Esophagus muscularis mucosa (tissue), 4 donors: ENCODE measurements around the gene C6orf89. TPM values are rescaled to one million over a fixed set of nuclear protein-coding genes. Genes with fewer than 3 reads are reported as not detected.

Source experiments
- DNase-seq: peaks from one replicate; pipeline ENCODE4 v3.0.0-alpha.2; 2017; ENCODE audit errors: extremely low spot score
- H3K27ac ChIP-seq, 4 donors: fragments of 200-600 bp; sonication (generic); replicated peaks in 1 of 4; 1 replicate in 3 of 4; 2 replicates in 1 of 4; pipeline ENCODE4 v1.5.1; 2016 to 2019; ENCODE audit warnings: mild to moderate bottlenecking in 1 of 4
- H3K27me3 ChIP-seq, 4 donors: fragments of 200-600 bp; sonication (generic); one replicate each; pipeline versions ENCODE4 v1.5.1 to v1.6.0; 2016 to 2019
- H3K36me3 ChIP-seq, 4 donors: fragments of 200-600 bp; sonication (generic); one replicate each; pipeline ENCODE4 v1.5.1; 2016 to 2019
- H3K4me1 ChIP-seq, 4 donors: fragments of 200-600 bp; sonication (generic); one replicate each; pipeline ENCODE4 v1.5.1; 2016 to 2019
- H3K4me3 ChIP-seq, 4 donors: fragments of 200-600 bp; sonication (generic); 1 replicate in 2 of 4; 2 replicates in 2 of 4; pipeline ENCODE4 v1.5.1; 2016 to 2019; ENCODE audit warnings: mild to moderate bottlenecking in 4 of 4, moderate library complexity in 1 of 4
- H3K9me3 ChIP-seq, 4 donors: fragments of 200-600 bp; sonication (generic); 1 replicate in 3 of 4; 2 replicates in 1 of 4; pipeline ENCODE4 v1.5.1; 2016 to 2019
- CTCF ChIP-seq, 3 experiments: fragments of 200-600 bp in 2 of 3; fragments of 450-650 bp in 1 of 3; sonication (generic) in 2 of 3; IDR thresholded peaks; one replicate each; pipeline ENCODE4 v1.5.1; 2017 to 2019; ENCODE audit warnings: antibody characterized with exemption in 3 of 3, mild to moderate bottlenecking in 2 of 3, moderate library complexity in 1 of 3
- EP300 ChIP-seq: sonication (generic); formaldehyde crosslinking; IDR thresholded peaks from one replicate; pipeline ENCODE4 v1.6.1; 2017; ENCODE audit warnings: antibody characterized with exemption
- POLR2A ChIP-seq: fragments of 450-650 bp; IDR thresholded peaks from one replicate; pipeline ENCODE4 v1.6.1; 2017; ENCODE audit warnings: antibody characterized with exemption, moderate library complexity, mild to moderate bottlenecking, low read depth
- POLR2AphosphoS5 ChIP-seq, 2 donors: sonication (generic); formaldehyde crosslinking; IDR thresholded peaks; one replicate each; pipeline ENCODE4 v1.6.1; 2017; ENCODE audit warnings: antibody characterized with exemption in 2 of 2
- WGBS: methylation state at CpG from one replicate; pipeline ENCODE4 v1.1.5; 2018; 5-methylcytosine and 5-hydroxymethylcytosine counted together
- intact Hi-C: fragments of 100-400 bp; cut with DNase I; formaldehyde crosslinking; loops from one replicate; pipeline ENCODE4 v1.15.1; 2023
- total RNA-seq, 4 donors: library from RNA; depleted of rRNA; stranded (reverse); fragments of >200 nt; gene quantifications; one replicate each; pipeline versions ENCODE4 v1.1.0 to v1.2.1, GENCODE V29; 2016

The C6orf89 gene
- total RNA-seq, 4 donors from 2014 or later: 56.5 to 66.2 (median 59.0) TPM

- Histone ChIP-seq H3K9me3 (no peaks in the 10 kb centered on the region), H3K4me1 (peaks cover 31 to 44% (median 39%) of the 10 kb centered on the region in 4 donors), H3K36me3 (peaks cover 6 to 59% (median 35%) of the 10 kb centered on the region in 4 donors), H3K27ac (peak overlapping the region; percentile 62 to 74 (median 68)), H3K4me3 (peak overlapping the region in 1 of 4 donors; percentile 5), H3K27me3 (no peaks in the 10 kb centered on the region)
- intact Hi-C loops: loop anchor here (5.0 kb wide), 1 partner anchor 75 kb away; no protein-coding TSS in a partner anchor
- TF ChIP-seq POLR2AphosphoS5 (IDR thresholded peaks at IDR 0.05): peak; percentile 8 to 29
- TF ChIP-seq EP300: no peak
- WGBS: 14% methylated on average over 5 of the region's 5 CpGs
- no peak for DNase-seq
Observed at GRCh38 chr6:36907781-36908180, 22.0 kb downstream of the C6orf89 start.

- Histone ChIP-seq H3K4me3 (no peak overlapping the region), H3K36me3 (peaks cover 4 to 59% (median 35%) of the 10 kb centered on the region in 4 donors), H3K27me3 (no peaks in the 10 kb centered on the region), H3K27ac (peak overlapping the region; percentile 62 to 74 (median 68)), H3K9me3 (no peaks in the 10 kb centered on the region), H3K4me1 (peaks cover 31 to 44% (median 39%) of the 10 kb centered on the region in 4 donors)
- intact Hi-C loops: loop anchor here (5.0 kb wide), 1 partner anchor 74 kb away; no protein-coding TSS in a partner anchor
- WGBS: 63% methylated on average over 2 of the region's 2 CpGs
- no peak for TF ChIP-seq EP300
- TF ChIP-seq POLR2AphosphoS5 (IDR thresholded peaks at IDR 0.05): no peak
- TF ChIP-seq CTCF (IDR thresholded peaks at IDR 0.05): no peak
- TF ChIP-seq POLR2A: no peak
- DNase-seq: no peak
Observed at GRCh38 chr6:36908747-36909146, 23.0 kb downstream of the C6orf89 start.

DNA sequence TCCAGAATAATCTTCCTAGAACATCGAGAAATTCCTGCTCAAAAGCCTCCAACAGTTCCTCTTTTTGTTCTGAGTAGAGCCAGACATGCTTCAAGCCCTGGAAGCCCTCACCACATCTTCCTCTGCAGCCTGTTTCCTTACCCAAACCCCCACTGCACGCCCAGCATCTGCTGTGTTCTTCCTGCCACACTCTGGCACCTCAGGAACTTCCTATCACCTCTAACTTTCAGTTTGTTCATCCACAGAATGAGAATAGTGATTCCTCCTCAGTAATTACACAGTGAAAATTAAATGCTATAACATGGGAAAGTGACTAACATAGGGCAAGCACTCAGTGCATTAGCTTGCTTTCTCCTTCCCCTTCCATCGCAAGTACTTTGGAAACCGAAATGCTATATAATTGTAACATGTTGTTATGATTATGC is 26.3 kb downstream of the C6orf89 start:
- H3K36me3 ChIP-seq: peaks cover 22 to 71% (median 53%) of the 10 kb centered on the region in 4 donors
- TF ChIP-seq POLR2AphosphoS5 (IDR thresholded peaks at IDR 0.05) (no peak), CTCF (IDR thresholded peaks at IDR 0.05) (no peak), POLR2A (no peak), EP300 (no peak)
- H3K4me3 ChIP-seq: no peak overlapping the region
- H3K4me1 ChIP-seq: peaks cover 17 to 33% (median 28%) of the 10 kb centered on the region in 4 donors
- 75% methylated on average over 4 of the region's 4 CpGs for WGBS
- H3K27ac ChIP-seq: no peak overlapping the region
- H3K9me3 ChIP-seq: no peaks in the 10 kb centered on the region
- intact Hi-C loops: no loop called here
- H3K27me3 ChIP-seq: no peaks in the 10 kb centered on the region
- no peak for DNase-seq

GRCh38 chr6:36912586-36912985 is 26.8 kb downstream of the C6orf89 start:
- intact Hi-C loops: no loop called here
- Histone ChIP-seq H3K27ac (no peak overlapping the region), H3K4me1 (peaks cover 17 to 33% (median 28%) of the 10 kb centered on the region in 4 donors), H3K9me3 (no peaks in the 10 kb centered on the region), H3K36me3 (peaks cover 22 to 76% (median 57%) of the 10 kb centered on the region in 4 donors), H3K27me3 (no peaks in the 10 kb centered on the region), H3K4me3 (no peak overlapping the region)
- WGBS: 79% methylated on average over 8 of the region's 8 CpGs
- TF ChIP-seq POLR2A: no peak
- TF ChIP-seq CTCF (IDR thresholded peaks at IDR 0.05): no peak
- no peak for TF ChIP-seq EP300
- no peak for TF ChIP-seq POLR2AphosphoS5 (IDR thresholded peaks at IDR 0.05)
- no peak for DNase-seq

DNA sequence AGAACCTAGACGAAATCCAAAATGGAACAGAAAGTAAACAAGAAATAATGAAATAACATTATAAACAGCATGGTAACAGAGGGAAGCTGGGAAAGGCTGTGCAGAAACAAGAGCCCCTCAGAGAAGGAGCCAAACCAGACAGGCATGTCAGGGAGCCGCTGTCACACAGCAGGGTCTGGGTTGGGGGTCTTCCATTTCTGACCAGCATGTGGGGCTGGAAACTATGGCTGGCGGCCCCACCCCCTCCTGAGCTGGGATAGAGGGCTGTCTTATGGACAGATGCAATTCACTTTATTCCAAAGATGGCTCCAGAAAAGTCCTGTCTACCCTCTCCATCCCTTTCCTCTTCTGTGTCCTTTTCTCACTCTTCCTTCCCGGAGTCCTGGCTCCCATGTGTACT is 27.3 kb downstream of the C6orf89 start:
- no peak for DNase-seq
- 82% methylated on average over 4 of the region's 4 CpGs for WGBS
- no peak overlapping the region for H3K4me3 ChIP-seq
- peaks cover 18 to 33% (median 27%) of the 10 kb centered on the region in 4 donors for H3K4me1 ChIP-seq
- H3K27ac ChIP-seq: no peak overlapping the region
- H3K27me3 ChIP-seq: no peaks in the 10 kb centered on the region
- peaks cover 22 to 81% (median 59%) of the 10 kb centered on the region in 4 donors for H3K36me3 ChIP-seq
- no peak for TF ChIP-seq EP300
- no peak for TF ChIP-seq POLR2AphosphoS5 (IDR thresholded peaks at IDR 0.05)
- no peak for TF ChIP-seq CTCF (IDR thresholded peaks at IDR 0.05)
- no peak for TF ChIP-seq POLR2A
- intact Hi-C loops: no loop called here
- H3K9me3 ChIP-seq: no peaks in the 10 kb centered on the region
